Measurements from ENCODE around the gene MAP6.

MAP6 gene

DNA sequence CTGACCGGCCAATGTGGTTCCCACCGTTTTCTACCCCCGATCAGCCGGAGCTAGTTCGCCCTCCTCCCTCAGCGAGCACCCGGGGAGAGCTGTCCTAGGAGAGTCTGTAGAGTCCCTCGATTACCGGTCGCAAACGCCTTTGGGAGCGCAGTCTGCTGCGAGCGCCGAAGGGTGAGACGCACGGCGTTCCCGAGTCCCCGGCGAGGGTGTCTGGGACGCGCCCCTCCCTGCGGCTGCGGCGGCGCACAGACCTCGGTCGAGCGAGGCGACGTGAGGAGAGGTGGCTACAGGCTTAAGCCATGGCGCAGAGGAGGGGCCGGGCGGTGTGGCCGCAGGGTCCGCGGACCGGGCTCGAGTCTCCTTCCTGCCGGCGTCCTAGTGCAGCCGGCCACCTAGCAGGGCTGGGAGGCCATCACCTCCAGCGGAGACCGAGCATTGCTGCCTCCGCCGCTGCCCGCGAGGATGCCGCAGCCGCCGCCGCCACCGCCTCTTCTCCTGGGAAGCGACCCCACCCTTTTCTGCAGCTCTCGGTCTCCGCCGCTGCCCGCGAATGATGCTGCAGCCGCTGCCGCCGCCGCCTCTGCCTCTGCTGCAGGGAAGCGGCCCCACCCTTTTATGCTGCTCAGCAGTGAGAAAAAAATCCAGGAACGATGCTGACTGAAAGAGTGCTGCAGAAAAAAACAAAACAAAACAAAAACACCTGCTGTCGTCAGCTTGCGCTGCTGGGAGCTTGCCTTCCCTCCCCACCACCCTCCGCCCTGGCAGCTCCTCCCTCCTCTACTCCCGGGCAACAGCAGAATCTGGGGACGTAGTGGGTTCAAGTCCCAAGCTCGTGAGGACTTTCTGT lies at the start of gene MAP6:
Gene MAP6, minus strand, starts transcription at position 588 of the 847 bp plus-strand sequence. CDS start 669 bp downstream, outside the sequence.
- H3K4me1 ChIP-seq (ENCODE audit: control insufficient read depth in 1 of 2, insufficient read depth in 1 of 2, low read depth in 1 of 2, low read length in 1 of 2): peaks cover 2 to 7% of the 10 kb centered on the region in 2 experiments
- TF ChIP-seq, protein P1, sequence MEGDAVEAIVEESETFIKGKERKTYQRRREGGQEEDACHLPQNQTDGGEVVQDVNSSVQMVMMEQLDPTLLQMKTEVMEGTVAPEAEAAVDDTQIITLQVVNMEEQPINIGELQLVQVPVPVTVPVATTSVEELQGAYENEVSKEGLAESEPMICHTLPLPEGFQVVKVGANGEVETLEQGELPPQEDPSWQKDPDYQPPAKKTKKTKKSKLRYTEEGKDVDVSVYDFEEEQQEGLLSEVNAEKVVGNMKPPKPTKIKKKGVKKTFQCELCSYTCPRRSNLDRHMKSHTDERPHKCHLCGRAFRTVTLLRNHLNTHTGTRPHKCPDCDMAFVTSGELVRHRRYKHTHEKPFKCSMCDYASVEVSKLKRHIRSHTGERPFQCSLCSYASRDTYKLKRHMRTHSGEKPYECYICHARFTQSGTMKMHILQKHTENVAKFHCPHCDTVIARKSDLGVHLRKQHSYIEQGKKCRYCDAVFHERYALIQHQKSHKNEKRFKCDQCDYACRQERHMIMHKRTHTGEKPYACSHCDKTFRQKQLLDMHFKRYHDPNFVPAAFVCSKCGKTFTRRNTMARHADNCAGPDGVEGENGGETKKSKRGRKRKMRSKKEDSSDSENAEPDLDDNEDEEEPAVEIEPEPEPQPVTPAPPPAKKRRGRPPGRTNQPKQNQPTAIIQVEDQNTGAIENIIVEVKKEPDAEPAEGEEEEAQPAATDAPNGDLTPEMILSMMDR (IDR thresholded peaks at IDR 0.05): no peak
- no peak within 1 kb of the TSS for H3K27ac ChIP-seq
- H3K4me3 ChIP-seq (ENCODE audit: low read depth in 1 of 2, low read length in 1 of 2): no peak within 1 kb of the TSS
- H3K36me3 ChIP-seq: no peaks in the 10 kb centered on the region
- peaks cover 96% of the 10 kb centered on the region for H3K27me3 ChIP-seq
- H3K9me3 ChIP-seq: no peaks in the 10 kb centered on the region

DNA sequence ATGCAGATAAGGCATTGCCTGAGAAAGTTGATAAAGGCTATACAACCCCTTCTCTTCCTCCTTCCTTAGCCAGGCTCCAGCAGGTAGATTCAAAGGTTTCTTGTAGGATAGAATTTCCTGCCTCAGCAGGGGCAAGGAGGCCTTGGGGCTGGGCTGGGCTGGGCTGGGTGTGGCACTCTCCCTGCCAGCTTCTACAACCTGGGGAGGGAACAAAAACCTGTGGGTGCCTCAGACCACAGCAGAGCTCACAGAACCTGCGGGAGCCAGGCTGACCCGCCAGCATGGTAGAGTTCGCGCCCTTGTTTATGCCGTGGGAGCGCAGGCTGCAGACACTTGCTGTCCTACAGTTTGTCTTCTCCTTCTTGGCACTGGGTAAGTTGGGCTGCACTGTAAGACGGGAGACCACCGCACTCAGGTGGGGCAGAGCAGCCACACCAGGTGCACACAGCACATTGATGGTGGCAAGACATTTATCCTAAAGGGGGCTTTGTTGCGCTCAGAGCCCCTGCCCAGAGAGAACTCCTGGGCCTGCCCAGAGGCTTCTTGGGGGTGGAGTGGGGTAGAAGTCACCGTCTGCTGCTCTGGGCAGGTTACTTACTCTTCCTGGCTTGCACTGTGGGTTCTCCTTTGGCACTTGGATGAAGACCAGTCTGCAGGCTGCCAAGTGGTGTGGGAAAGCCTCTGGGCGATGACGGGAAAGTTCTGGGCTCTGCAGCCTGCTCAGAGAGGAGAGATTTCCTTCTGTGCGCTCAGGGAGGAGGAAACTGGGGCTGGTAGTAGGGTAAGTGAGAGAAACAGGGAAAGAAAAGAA lies 49.0 kb upstream of the MAP6 start, which contains the start of gene MOGAT2:
Gene MOGAT2, plus strand, starts transcription at position 231 of the 811 bp plus-strand sequence. Its CDS starts 51 bp downstream, at position 282.
- Histone ChIP-seq H3K36me3 (no peaks in the 10 kb centered on the region), H3K27ac (no peak within 1 kb of the TSS), H3K27me3 (peaks cover 6% of the 10 kb centered on the region), H3K4me3 (ENCODE audit: low read depth in 1 of 2, low read length in 1 of 2) (no peak within 1 kb of the TSS), H3K9me3 (no peaks in the 10 kb centered on the region), H3K4me1 (ENCODE audit: control insufficient read depth in 1 of 2, insufficient read depth in 1 of 2, low read depth in 1 of 2, low read length in 1 of 2) (no peaks in the 10 kb centered on the region)
- TF ChIP-seq, protein P1 (IDR thresholded peaks at IDR 0.05): no peak

DNA sequence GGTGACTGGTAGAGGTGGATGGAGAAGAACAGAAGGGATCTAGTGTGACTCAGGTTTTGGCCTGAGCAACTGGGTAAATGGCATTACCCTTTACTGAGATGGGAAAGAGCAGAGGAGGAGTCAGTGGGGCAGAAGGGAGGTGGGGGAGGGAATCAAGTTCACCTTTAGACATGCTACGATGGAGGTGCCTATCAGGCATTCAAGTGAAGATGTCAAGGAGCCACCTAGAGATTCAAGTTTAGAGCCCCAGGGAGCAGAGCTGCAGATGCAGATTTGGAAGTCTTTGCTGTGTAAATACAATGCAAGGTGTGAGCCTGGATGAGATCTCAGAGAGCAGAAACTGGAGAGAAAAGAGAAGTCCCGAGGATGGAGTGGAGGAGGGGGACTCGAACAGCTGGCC lies 47.8 kb upstream of the MAP6 start:
- Histone ChIP-seq H3K27me3 (peaks cover 6% of the 10 kb centered on the region), H3K9me3 (no peaks in the 10 kb centered on the region), H3K27ac (no peak overlapping the region), H3K4me1 (ENCODE audit: control insufficient read depth in 1 of 2, insufficient read depth in 1 of 2, low read depth in 1 of 2, low read length in 1 of 2) (no peaks in the 10 kb centered on the region), H3K36me3 (no peaks in the 10 kb centered on the region), H3K4me3 (ENCODE audit: low read depth in 1 of 2, low read length in 1 of 2) (no peak overlapping the region)
- TF ChIP-seq, protein P1 (IDR thresholded peaks at IDR 0.05): no peak

DNA sequence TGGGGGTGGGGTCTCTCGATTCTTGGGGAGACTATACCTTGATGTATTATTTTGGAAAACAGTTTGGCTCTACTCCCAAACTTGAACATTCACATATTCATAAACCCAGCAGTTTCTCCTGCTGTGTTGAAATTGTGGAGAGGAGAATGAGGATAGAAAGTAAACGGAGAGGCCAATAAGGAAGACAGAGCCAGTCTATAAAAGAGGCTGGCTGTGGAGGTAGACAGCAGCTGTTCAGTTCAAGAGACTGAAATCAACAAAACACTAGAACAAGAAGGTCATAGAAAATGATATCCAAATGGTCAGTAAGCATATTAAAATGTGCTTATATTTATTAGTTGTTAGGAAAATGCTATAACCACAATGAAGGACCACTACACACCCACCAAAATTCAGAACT lies 46.9 kb upstream of the MAP6 start:
- Histone ChIP-seq H3K4me1 (ENCODE audit: control insufficient read depth in 1 of 2, insufficient read depth in 1 of 2, low read depth in 1 of 2, low read length in 1 of 2) (no peaks in the 10 kb centered on the region), H3K27me3 (peaks cover 6% of the 10 kb centered on the region), H3K27ac (no peak overlapping the region), H3K36me3 (no peaks in the 10 kb centered on the region), H3K4me3 (ENCODE audit: low read depth in 1 of 2, low read length in 1 of 2) (no peak overlapping the region), H3K9me3 (no peaks in the 10 kb centered on the region)
- TF ChIP-seq, protein P1 (IDR thresholded peaks at IDR 0.05): no peak

DNA sequence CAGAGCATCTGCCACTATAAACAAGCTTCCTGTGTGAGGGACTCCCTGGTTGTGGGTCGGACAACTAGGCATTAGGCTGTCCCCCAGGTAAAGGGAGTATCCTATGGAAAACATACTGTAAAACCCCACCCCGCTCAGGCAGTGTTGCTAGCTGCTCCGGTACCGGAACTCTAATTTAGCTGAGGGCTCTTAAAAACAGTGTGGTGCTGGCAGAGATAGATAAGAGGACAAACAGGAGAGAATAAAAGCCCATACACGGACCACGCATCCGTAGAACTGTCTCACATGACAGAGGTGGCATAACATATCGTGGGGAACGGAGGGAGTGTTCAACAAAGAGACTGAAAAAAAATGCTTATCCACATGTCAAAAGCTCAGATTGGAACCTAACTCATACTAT lies 45.4 kb upstream of the MAP6 start:
- H3K4me3 ChIP-seq (ENCODE audit: low read depth in 1 of 2, low read length in 1 of 2): no peak overlapping the region
- TF ChIP-seq, protein P1 (IDR thresholded peaks at IDR 0.05): no peak

More for the DNA sequence above, 45.4 kb upstream of the MAP6 start:
- no peak overlapping the region for H3K27ac ChIP-seq
- no peaks in the 10 kb centered on the region for H3K4me1 ChIP-seq (ENCODE audit: control insufficient read depth in 1 of 2, insufficient read depth in 1 of 2, low read depth in 1 of 2, low read length in 1 of 2)
- no peaks in the 10 kb centered on the region for H3K36me3 ChIP-seq
- peaks cover 6% of the 10 kb centered on the region for H3K27me3 ChIP-seq
- no peaks in the 10 kb centered on the region for H3K9me3 ChIP-seq
